Renal cortical epithelial cell (primary cell): Measurements from ENCODE around the gene ULK2. TPM values are rescaled to one million over a fixed set of nuclear protein-coding genes. Genes with fewer than 3 reads are reported as not detected.
"Not testable (repeated sequence)": the region's sequence is repeated elsewhere in the genome, so short reads cannot be mapped to it uniquely, and the experiment has no call there.

ENCODE experiments used
- DNase-seq: peaks from one replicate; pipeline ENCODE4 v3.0.0-alpha.2; 2011; ENCODE audit warnings: low read depth
- total RNA-seq: library from RNA; depleted of rRNA; stranded (reverse); fragments of >200 nt; gene quantifications from 2 replicates; pipeline ENCODE4 v1.2.3, GENCODE V29; 2014

The ULK2 gene
- total RNA-seq, result 15.3 and 18.0 TPM in 2 replicates

GRCh38 chr17:19867329-19868078 is at the start of gene ULK2:
Gene ULK2, minus strand, starts transcription at chr17:19867936. Its CDS starts 519 bp downstream, at chr17:19867417.
- no peak for DNase-seq

GRCh38 chr17:19915245-19915978 is 47.7 kb upstream of the ULK2 start:
- no peak for DNase-seq

DNA sequence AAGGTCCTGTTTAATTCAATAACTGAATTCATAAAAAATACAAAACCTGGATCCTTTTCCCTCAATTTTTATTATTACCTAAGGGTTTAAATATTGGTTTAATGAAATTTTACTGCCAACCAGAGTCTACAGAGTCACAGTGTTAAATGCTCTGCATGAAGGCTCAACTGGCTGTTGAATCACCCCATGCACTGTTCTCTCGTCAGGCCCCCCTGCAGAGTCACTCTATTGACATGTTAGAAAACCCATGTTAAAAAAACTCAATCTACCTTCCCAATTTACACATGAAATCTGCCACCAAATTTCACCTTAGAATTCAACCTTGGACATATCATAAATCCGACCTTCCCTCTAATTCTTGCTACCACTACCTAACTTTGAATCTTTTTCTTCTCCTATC is 43.3 kb upstream of the ULK2 start:
- no peak for DNase-seq

DNA sequence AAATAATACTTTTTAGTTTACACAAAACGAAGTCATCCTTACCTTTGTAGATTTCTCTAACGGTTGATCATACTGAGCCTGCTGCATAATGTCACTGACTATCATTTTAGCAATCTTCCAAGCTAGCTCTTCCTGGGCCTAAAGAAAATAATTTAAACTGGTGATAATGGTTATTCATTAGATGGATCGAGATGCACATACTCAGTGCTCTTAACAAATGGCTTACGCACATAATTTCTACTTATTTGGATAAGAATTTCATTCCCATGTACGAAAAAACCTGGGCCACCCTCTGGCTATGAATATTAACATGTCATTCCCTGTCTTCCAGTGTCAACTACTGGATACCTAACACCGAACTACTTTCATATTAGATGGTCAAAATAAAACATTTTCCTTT is 41.4 kb upstream of the ULK2 start:
- DNase-seq, result no peak

DNA sequence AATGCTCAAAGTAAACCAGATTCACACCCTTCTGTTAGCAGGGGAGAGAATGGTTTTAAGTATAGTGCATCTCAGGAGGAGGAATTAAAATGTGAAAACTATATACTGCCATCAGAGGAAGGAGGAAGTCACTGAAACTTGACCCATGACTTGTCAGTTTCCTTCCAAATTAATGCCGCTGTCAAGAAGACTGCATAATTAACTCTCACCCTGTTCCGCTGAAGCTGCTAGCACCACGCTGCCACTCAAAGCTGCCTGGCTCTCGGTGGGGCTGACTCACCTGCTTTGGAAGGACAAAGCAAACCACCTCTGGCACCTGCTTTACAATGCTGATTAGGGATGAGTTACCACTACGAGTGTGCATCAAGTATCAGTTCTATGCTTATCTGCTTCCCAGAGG is 37.8 kb upstream of the ULK2 start:
- DNase-seq, result no peak

DNA sequence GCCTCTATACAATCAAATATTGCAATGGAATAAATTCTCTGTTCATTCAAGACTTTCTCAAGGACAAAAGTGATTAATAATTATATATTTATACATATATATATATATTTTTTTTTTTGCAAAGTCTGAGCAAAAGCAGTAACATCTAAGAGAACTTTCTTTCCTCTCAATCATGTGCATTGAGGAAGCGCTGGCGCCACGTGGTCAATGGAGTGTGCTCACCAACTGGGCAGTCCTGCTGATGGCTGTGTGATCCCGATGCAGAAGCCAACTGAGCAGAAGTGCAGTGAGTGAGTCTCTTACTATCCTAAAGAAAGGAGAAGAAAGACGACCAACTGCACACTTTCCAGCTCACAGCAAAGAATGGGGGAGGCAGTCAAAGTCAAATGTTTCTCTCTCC is 37.2 kb upstream of the ULK2 start:
- no peak for DNase-seq

GRCh38 chr17:19904412-19904811 is 36.7 kb upstream of the ULK2 start:
- DNase-seq, result peak; percentile 14

- peak; percentile 20 for DNase-seq
These were observed 33.1 kb upstream of the ULK2 start for GRCh38 chr17:19900809-19901208.

- peak; percentile 39 for DNase-seq
These were observed 30.2 kb upstream of the ULK2 start for GRCh38 chr17:19897903-19898302.

DNA sequence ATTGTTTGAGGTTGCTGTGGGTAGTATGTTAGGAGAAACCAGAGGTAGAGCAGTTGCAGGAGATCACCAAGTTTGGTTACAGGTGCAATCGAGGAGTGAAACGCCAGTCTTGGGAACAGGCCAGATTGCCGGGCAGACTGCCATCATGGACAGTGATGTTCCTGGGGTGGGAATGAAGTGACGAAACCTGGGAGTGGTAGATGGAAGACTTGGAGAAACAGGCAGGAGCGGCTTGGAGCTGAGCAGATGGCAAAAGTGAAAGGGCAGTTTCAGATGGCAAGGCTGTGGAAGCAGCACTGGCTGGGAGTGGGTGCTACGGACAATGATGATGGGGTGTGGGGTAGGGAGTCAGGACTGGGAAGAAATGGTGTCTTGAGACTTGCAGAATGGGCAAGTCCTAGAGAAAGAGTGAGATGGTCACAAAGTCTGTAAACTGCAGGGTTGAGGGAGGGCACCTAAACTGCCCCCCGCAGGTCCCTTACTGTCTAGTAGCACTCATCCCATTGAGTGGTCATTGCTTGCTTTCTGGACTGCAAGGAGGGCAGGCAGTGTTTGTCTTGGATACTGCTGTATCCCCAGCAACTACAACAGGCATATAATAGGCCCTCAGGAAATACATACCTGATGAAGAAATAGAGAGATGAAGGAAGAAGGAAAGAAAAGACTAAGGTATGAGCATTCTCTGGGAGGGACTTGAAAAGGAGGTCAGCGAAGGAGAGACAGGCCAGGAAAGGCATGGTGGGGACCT is 29.5 kb upstream of the ULK2 start:
- DNase-seq, result no peak

DNA sequence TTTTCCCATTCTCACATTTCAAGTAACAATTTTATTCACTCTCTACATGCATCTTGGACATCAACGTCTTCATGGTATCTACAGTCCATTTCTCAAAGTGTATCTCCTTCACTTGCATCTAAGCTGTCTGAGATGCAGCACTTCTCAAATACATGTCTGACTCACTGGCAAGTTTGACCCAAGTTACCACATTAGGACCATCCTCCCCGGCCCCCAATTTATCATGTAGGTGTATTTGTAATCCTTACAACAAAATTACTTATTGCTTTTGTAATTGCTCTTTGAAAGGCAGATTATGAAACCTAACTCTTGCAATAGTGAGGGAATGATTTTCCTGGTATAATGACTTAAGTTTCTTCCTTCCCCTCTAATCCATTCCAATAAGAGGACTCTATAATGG is 28.9 kb upstream of the ULK2 start:
- DNase-seq, result no peak

DNA sequence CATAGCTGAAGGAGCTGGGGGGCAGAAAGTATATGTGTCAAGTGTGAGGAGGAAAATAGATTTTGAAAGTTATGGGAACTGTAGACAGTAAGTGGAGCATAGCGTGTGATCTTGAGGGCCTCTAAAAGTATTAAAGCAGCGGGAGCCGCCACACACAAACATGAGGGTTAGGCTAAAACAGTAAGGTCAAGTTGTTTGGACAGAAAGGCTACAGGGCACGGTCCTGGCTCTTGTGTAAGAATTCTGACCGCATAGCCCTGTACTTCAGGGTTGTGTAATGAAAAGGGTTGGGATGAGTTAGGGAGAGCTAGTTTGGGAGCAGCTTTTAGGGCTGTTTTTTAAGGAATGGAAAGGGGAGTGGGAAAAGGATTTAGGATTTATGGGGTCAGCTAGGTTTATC is 22.8 kb upstream of the ULK2 start:
- not testable (repeated sequence) for DNase-seq

- not testable (repeated sequence) for DNase-seq
These were observed 22.3 kb upstream of the ULK2 start for GRCh38 chr17:19890001-19890400.

GRCh38 chr17:19886116-19886515 is 18.4 kb upstream of the ULK2 start:
- no peak for DNase-seq

GRCh38 chr17:19883537-19884215 is 15.9 kb upstream of the ULK2 start:
- DNase-seq, result no peak

DNA sequence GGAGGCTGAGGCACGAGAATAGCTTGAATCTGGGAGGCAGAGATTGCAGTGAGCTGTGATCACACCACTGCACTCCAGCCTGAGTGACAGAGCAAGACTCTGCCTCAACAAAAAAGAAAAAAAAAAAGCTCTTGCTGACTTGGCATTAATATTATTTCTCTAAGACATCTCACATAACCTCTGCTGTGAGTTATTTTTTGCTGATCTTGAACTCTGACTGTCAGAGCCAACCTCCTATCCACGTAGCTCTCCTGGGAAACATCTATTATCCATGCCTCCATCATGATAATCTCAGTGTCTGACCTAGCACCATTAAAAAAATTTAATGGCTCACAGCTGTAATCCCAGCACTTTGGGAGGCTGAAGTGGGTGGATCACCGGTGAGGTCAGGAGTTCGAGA is 12.7 kb upstream of the ULK2 start:
- DNase-seq, result no peak

GRCh38 chr17:19877364-19877945 is 9.7 kb upstream of the ULK2 start:
- DNase-seq, result no peak

DNA sequence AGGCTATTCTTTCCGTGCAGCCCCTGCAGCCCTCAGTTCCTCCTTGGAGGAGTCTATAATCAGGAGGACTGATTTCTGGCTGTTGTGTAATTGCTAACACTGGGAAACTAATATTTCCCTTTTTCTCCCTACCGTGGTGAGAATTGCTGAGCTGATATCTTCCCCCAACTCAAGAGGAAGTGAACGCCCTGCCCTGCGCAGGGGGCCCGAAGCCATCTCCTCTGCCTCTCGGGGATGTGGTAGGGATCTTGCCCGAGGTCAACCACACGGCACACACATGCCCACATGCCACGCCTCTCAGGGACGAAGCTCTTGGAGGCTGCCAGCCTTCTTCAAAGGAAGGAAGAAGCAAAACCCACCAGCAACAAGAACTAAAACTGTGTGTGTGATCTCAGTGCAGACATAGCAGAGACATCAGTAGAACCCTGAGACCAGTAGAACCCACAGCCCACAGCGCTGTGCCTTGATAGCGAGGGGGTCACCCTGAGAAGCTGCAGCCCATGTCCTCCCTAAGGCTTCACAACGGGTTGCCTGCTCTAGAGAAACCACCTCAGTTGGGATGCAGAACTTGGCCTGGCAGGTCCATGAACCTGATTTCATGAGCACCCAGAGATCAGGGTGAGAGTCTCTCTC is 8.9 kb upstream of the ULK2 start:
- no peak for DNase-seq

DNA sequence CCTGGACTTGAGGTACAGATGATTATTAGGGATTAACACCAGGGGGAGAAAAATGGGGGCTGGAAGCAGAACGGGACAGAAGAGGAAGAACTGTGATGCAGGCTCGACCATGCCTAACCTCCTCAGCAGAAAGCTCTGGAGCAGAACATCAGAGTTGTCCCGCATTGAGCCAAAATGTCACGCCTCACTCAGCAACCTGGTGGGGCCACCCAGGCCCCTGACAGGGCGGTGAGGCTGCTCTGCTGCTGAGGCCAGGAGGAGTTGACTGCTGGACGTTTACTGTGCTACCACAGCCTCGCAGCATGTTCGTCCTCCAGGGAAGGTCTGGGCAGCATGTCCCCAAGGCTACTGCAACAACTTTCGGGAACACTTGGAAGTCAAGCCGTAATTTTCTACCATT is 6.5 kb upstream of the ULK2 start:
- DNase-seq, result no peak

GRCh38 chr17:19873346-19873745 is 5.6 kb upstream of the ULK2 start:
- no peak for DNase-seq

GRCh38 chr17:19868079-19868395 is 301 bp upstream of the ULK2 start:
- DNase-seq, result no peak

- DNase-seq, result peak; percentile 22
These were observed 732 bp downstream of the ULK2 start for GRCh38 chr17:19867079-19867328.
